GM18870 (cell line): ENCODE data around the gene C10orf120.

Experiments used
- ATAC-seq: cut with Tn5 transposase; IDR thresholded peaks from one replicate; pipeline ENCODE4 v1.9.1; 2021; ENCODE audit warnings: moderate library complexity; ENCODE audit not compliant: unreplicated experiment

C10orf120 gene

GRCh38 chr10:122703483-122704448, 4.1 kb upstream of the C10orf120 start:
- no peak for ATAC-seq

GRCh38 chr10:122702275-122702674, 2.6 kb upstream of the C10orf120 start:
- ATAC-seq: no peak

GRCh38 chr10:122701652-122702051, 2.0 kb upstream of the C10orf120 start:
- ATAC-seq: no peak

GRCh38 chr10:122696687-122697086, 3.0 kb downstream of the C10orf120 start:
- ATAC-seq: no peak

- no peak for ATAC-seq
Observed at GRCh38 chr10:122692744-122693143, 6.9 kb downstream of the C10orf120 start.

- no peak for ATAC-seq
Observed at GRCh38 chr10:122689146-122689820, 10.4 kb downstream of the C10orf120 start.

- no peak for ATAC-seq
Observed at GRCh38 chr10:122688293-122688989, 11.2 kb downstream of the C10orf120 start.

- no peak for ATAC-seq
Observed at GRCh38 chr10:122682522-122682921, 17.1 kb downstream of the C10orf120 start.

GRCh38 chr10:122678266-122678665, 21.4 kb downstream of the C10orf120 start:
- ATAC-seq: no peak

GRCh38 chr10:122675278-122675677, 24.4 kb downstream of the C10orf120 start:
- no peak for ATAC-seq

- no peak for ATAC-seq
Observed at GRCh38 chr10:122674781-122675180, 24.9 kb downstream of the C10orf120 start.

GRCh38 chr10:122673731-122674130, 25.9 kb downstream of the C10orf120 start:
- ATAC-seq: no peak

- ATAC-seq: no peak
Observed at GRCh38 chr10:122673269-122673668, 26.4 kb downstream of the C10orf120 start.

- no peak for ATAC-seq
Observed at GRCh38 chr10:122672655-122673054, 27.0 kb downstream of the C10orf120 start.

- ATAC-seq: no peak
Observed at GRCh38 chr10:122671355-122671754, 28.3 kb downstream of the C10orf120 start.

- no peak for ATAC-seq
Observed at GRCh38 chr10:122669842-122670241, 29.8 kb downstream of the C10orf120 start.

GRCh38 chr10:122669045-122669444, 30.6 kb downstream of the C10orf120 start:
- ATAC-seq: no peak

GRCh38 chr10:122665946-122666345, 33.7 kb downstream of the C10orf120 start:
- no peak for ATAC-seq

GRCh38 chr10:122665329-122665860, 34.3 kb downstream of the C10orf120 start:
- no peak for ATAC-seq

GRCh38 chr10:122664501-122664900, 35.1 kb downstream of the C10orf120 start:
- ATAC-seq: no peak

GRCh38 chr10:122663516-122664130, 36.0 kb downstream of the C10orf120 start:
- no peak for ATAC-seq
